Right ventricle myocardium inferior (tissue), 1 donor: Measurements from ENCODE around the gene EFCAB11. TPM values are rescaled to one million over a fixed set of nuclear protein-coding genes. Genes with fewer than 3 reads are reported as not detected.
"Not testable (repeated sequence)": the region's sequence is repeated elsewhere in the genome, so short reads cannot be mapped to it uniquely, and the experiment has no call there.

Source experiments
- ATAC-seq: fragments of 200-7000 bp; cut with Tn5 transposase; one replicate; pipeline ENCODE4 v1.9.1; 2020; ENCODE audit warnings: mild to moderate bottlenecking, moderate library complexity
- DNase-seq: peaks from one replicate; pipeline ENCODE4 v3.0.0; 2021; ENCODE audit errors: missing footprints
- intact Hi-C: fragments of 100-400 bp; cut with DNase I; formaldehyde crosslinking; loops from one replicate; pipeline ENCODE4 v1.11.0; 2022
- total RNA-seq: library from RNA; stranded (reverse); fragmentation: NEBNext Ultra II Directional; extraction: Animal tissue kit (Norgen Biotek cat#: 25700); gene quantifications from one replicate; pipeline ENCODE4 v1.2.1, GENCODE V29; 2021
- donor health status: DM: no; HTN: yes; CAD: no; lungs with severe emphysema.

Gene EFCAB11
- total RNA-seq, 1 donor from 2014 or later: 3.5 TPM

- intact Hi-C loops, DNase-seq, ATAC-seq: not testable (repeated sequence)
Observed at GRCh38 chr14:89893388-89893787, 61.1 kb downstream of the EFCAB11 start.

- intact Hi-C loops: no loop called here
- ATAC-seq (no peak), DNase-seq (no peak)
Observed at GRCh38 chr14:89892953-89893352, 61.6 kb downstream of the EFCAB11 start.

- intact Hi-C loops, ATAC-seq, DNase-seq: not testable (repeated sequence)
Observed at GRCh38 chr14:89891721-89892120, 62.8 kb downstream of the EFCAB11 start.

- no peak for ATAC-seq
- intact Hi-C loops: no loop called here
- DNase-seq: no peak
Observed at GRCh38 chr14:89891055-89891454, 63.5 kb downstream of the EFCAB11 start.

GRCh38 chr14:89890589-89890988, 63.9 kb downstream of the EFCAB11 start:
- ATAC-seq (no peak), DNase-seq (no peak)
- intact Hi-C loops: no loop called here

- intact Hi-C loops: no loop called here
- DNase-seq: no peak
- ATAC-seq: no peak
Observed at GRCh38 chr14:89889626-89890025, 64.9 kb downstream of the EFCAB11 start.

GRCh38 chr14:89884761-89885160, 69.8 kb downstream of the EFCAB11 start:
- no peak for ATAC-seq

GRCh38 chr14:89881839-89882238, 72.7 kb downstream of the EFCAB11 start:
- ATAC-seq (no peak), DNase-seq (no peak)
- intact Hi-C loops: no loop called here

More at GRCh38 chr14:89884761-89885160, 69.8 kb downstream of the EFCAB11 start:
- intact Hi-C loops: no loop called here
- no peak for DNase-seq

GRCh38 chr14:89874091-89874490, 80.4 kb downstream of the EFCAB11 start:
- DNase-seq, intact Hi-C loops, ATAC-seq: not testable (repeated sequence)

GRCh38 chr14:89870316-89870715, 84.2 kb downstream of the EFCAB11 start:
- no peak for ATAC-seq
- DNase-seq: no peak
- intact Hi-C loops: no loop called here

- DNase-seq: no peak
- ATAC-seq: no peak
- intact Hi-C loops: no loop called here
Observed at GRCh38 chr14:89869606-89870005, 84.9 kb downstream of the EFCAB11 start.

GRCh38 chr14:89866458-89866857, 88.1 kb downstream of the EFCAB11 start:
- DNase-seq (no peak), ATAC-seq (no peak)
- intact Hi-C loops: no loop called here

- intact Hi-C loops: no loop called here
- no peak for ATAC-seq
Observed at GRCh38 chr14:89865153-89865552, 89.4 kb downstream of the EFCAB11 start.

GRCh38 chr14:89862856-89863255, 91.7 kb downstream of the EFCAB11 start:
- ATAC-seq: no peak
- DNase-seq: no peak
- intact Hi-C loops: no loop called here

More at GRCh38 chr14:89865153-89865552, 89.4 kb downstream of the EFCAB11 start:
- no peak for DNase-seq

- no peak for ATAC-seq
- intact Hi-C loops: no loop called here
- no peak for DNase-seq
Observed at GRCh38 chr14:89861630-89862029, 92.9 kb downstream of the EFCAB11 start.

GRCh38 chr14:89858089-89858488, 96.4 kb downstream of the EFCAB11 start:
- no peak for ATAC-seq
- intact Hi-C loops: no loop called here

GRCh38 chr14:89856871-89857345, 97.6 kb downstream of the EFCAB11 start:
- ATAC-seq: no peak

More at GRCh38 chr14:89858089-89858488, 96.4 kb downstream of the EFCAB11 start:
- no peak for DNase-seq

GRCh38 chr14:89855961-89856656, 98.4 kb downstream of the EFCAB11 start:
- intact Hi-C loops: no loop called here
- no peak for ATAC-seq

More at GRCh38 chr14:89856871-89857345, 97.6 kb downstream of the EFCAB11 start:
- intact Hi-C loops: no loop called here
- DNase-seq: no peak

GRCh38 chr14:89853936-89854693, 100.4 kb downstream of the EFCAB11 start:
- DNase-seq (no peak), ATAC-seq (no peak)
- intact Hi-C loops: no loop called here

More at GRCh38 chr14:89855961-89856656, 98.4 kb downstream of the EFCAB11 start:
- no peak for DNase-seq

- DNase-seq (no peak), ATAC-seq (no peak)
- intact Hi-C loops: no loop called here
Observed at GRCh38 chr14:89851106-89851505, 103.4 kb downstream of the EFCAB11 start.
